Measurements from ENCODE around the gene PTPRU.

PTPRU gene

GRCh38 chr1:29332204-29332603 lies 95.9 kb downstream of the PTPRU start:
- H3K36me3 Mint-ChIP-seq (ENCODE audit: low read depth): no peaks in the 10 kb centered on the region
- H3K27ac Mint-ChIP-seq: no peak overlapping the region
- H3K4me3 Mint-ChIP-seq: no peak overlapping the region
- H3K9me3 Mint-ChIP-seq: no peaks in the 10 kb centered on the region
- no peaks in the 10 kb centered on the region for H3K4me1 Mint-ChIP-seq (ENCODE audit: low read depth)
- H3K27me3 Mint-ChIP-seq (ENCODE audit: low read depth): peaks cover 12% of the 10 kb centered on the region
- DNase-seq (ENCODE audit: low spot score): no peak

GRCh38 chr1:29333008-29333407 lies 96.7 kb downstream of the PTPRU start:
- Mint-ChIP-seq H3K36me3 (ENCODE audit: low read depth) (no peaks in the 10 kb centered on the region), H3K27me3 (ENCODE audit: low read depth) (peaks cover 12% of the 10 kb centered on the region), H3K4me3 (no peak overlapping the region), H3K9me3 (no peaks in the 10 kb centered on the region), H3K4me1 (ENCODE audit: low read depth) (no peaks in the 10 kb centered on the region), H3K27ac (no peak overlapping the region)
- DNase-seq (ENCODE audit: low spot score): no peak

GRCh38 chr1:29335573-29335972 lies 99.3 kb downstream of the PTPRU start:
- H3K36me3 Mint-ChIP-seq (ENCODE audit: low read depth): no peaks in the 10 kb centered on the region
- H3K4me1 Mint-ChIP-seq (ENCODE audit: low read depth): no peaks in the 10 kb centered on the region
- H3K9me3 Mint-ChIP-seq: no peaks in the 10 kb centered on the region
- no peak overlapping the region for H3K4me3 Mint-ChIP-seq
- no peak overlapping the region for H3K27ac Mint-ChIP-seq
- H3K27me3 Mint-ChIP-seq (ENCODE audit: low read depth): peaks cover 12% of the 10 kb centered on the region
- no peak for DNase-seq (ENCODE audit: low spot score)

GRCh38 chr1:29338908-29339575 lies 102.7 kb downstream of the PTPRU start:
- Mint-ChIP-seq H3K9me3 (no peaks in the 10 kb centered on the region), H3K27me3 (ENCODE audit: low read depth) (peaks cover 3% of the 10 kb centered on the region), H3K4me3 (no peak overlapping the region), H3K27ac (no peak overlapping the region), H3K4me1 (ENCODE audit: low read depth) (no peaks in the 10 kb centered on the region), H3K36me3 (ENCODE audit: low read depth) (no peaks in the 10 kb centered on the region)
- DNase-seq (ENCODE audit: low spot score): no peak

GRCh38 chr1:29341936-29342335 lies 105.6 kb downstream of the PTPRU start:
- Mint-ChIP-seq H3K9me3 (no peaks in the 10 kb centered on the region), H3K4me1 (ENCODE audit: low read depth) (no peaks in the 10 kb centered on the region), H3K27me3 (ENCODE audit: low read depth) (peaks cover 5% of the 10 kb centered on the region), H3K27ac (no peak overlapping the region), H3K36me3 (ENCODE audit: low read depth) (no peaks in the 10 kb centered on the region), H3K4me3 (no peak overlapping the region)
- no peak for DNase-seq (ENCODE audit: low spot score)

- H3K36me3 Mint-ChIP-seq (ENCODE audit: low read depth): no peaks in the 10 kb centered on the region
- H3K9me3 Mint-ChIP-seq: no peaks in the 10 kb centered on the region
- H3K4me1 Mint-ChIP-seq (ENCODE audit: low read depth): no peaks in the 10 kb centered on the region
- DNase-seq (ENCODE audit: low spot score): no peak
- H3K27me3 Mint-ChIP-seq (ENCODE audit: low read depth): peaks cover 5% of the 10 kb centered on the region
- no peak overlapping the region for H3K27ac Mint-ChIP-seq
- H3K4me3 Mint-ChIP-seq: no peak overlapping the region
Measured at GRCh38 chr1:29342351-29342750, 106.0 kb downstream of the PTPRU start.

- no peaks in the 10 kb centered on the region for H3K36me3 Mint-ChIP-seq (ENCODE audit: low read depth)
- H3K4me1 Mint-ChIP-seq (ENCODE audit: low read depth): no peaks in the 10 kb centered on the region
- H3K27me3 Mint-ChIP-seq (ENCODE audit: low read depth): peaks cover 8% of the 10 kb centered on the region
- H3K9me3 Mint-ChIP-seq: no peaks in the 10 kb centered on the region
- H3K27ac Mint-ChIP-seq: no peak overlapping the region
- H3K4me3 Mint-ChIP-seq: no peak overlapping the region
- no peak for DNase-seq (ENCODE audit: low spot score)
Measured at GRCh38 chr1:29342983-29343382, 106.7 kb downstream of the PTPRU start.

GRCh38 chr1:29343476-29343875 lies 107.2 kb downstream of the PTPRU start:
- peaks cover 8% of the 10 kb centered on the region for H3K27me3 Mint-ChIP-seq (ENCODE audit: low read depth)
- H3K4me3 Mint-ChIP-seq: no peak overlapping the region
- no peaks in the 10 kb centered on the region for H3K4me1 Mint-ChIP-seq (ENCODE audit: low read depth)
- no peaks in the 10 kb centered on the region for H3K9me3 Mint-ChIP-seq
- no peaks in the 10 kb centered on the region for H3K36me3 Mint-ChIP-seq (ENCODE audit: low read depth)
- H3K27ac Mint-ChIP-seq: no peak overlapping the region
- no peak for DNase-seq (ENCODE audit: low spot score)

GRCh38 chr1:29343908-29344307 lies 107.6 kb downstream of the PTPRU start:
- H3K36me3 Mint-ChIP-seq (ENCODE audit: low read depth): no peaks in the 10 kb centered on the region
- H3K4me1 Mint-ChIP-seq (ENCODE audit: low read depth): no peaks in the 10 kb centered on the region
- H3K27ac Mint-ChIP-seq: no peak overlapping the region
- H3K4me3 Mint-ChIP-seq: no peak overlapping the region
- peaks cover 8% of the 10 kb centered on the region for H3K27me3 Mint-ChIP-seq (ENCODE audit: low read depth)
- DNase-seq (ENCODE audit: low spot score): no peak
- no peaks in the 10 kb centered on the region for H3K9me3 Mint-ChIP-seq

- Mint-ChIP-seq H3K27ac (no peak overlapping the region), H3K36me3 (ENCODE audit: low read depth) (no peaks in the 10 kb centered on the region), H3K4me1 (ENCODE audit: low read depth) (no peaks in the 10 kb centered on the region), H3K4me3 (no peak overlapping the region), H3K9me3 (no peaks in the 10 kb centered on the region), H3K27me3 (ENCODE audit: low read depth) (peaks cover 8% of the 10 kb centered on the region)
- no peak for DNase-seq (ENCODE audit: low spot score)
Measured at GRCh38 chr1:29344336-29344735, 108.0 kb downstream of the PTPRU start.

GRCh38 chr1:29346576-29346975 lies 110.3 kb downstream of the PTPRU start:
- Mint-ChIP-seq H3K4me3 (no peak overlapping the region), H3K27ac (no peak overlapping the region), H3K9me3 (no peaks in the 10 kb centered on the region), H3K36me3 (ENCODE audit: low read depth) (no peaks in the 10 kb centered on the region), H3K27me3 (ENCODE audit: low read depth) (peaks cover 12% of the 10 kb centered on the region), H3K4me1 (ENCODE audit: low read depth) (no peaks in the 10 kb centered on the region)
- no peak for DNase-seq (ENCODE audit: low spot score)

- H3K9me3 Mint-ChIP-seq: no peaks in the 10 kb centered on the region
- H3K27ac Mint-ChIP-seq: no peak overlapping the region
- peaks cover 14% of the 10 kb centered on the region for H3K27me3 Mint-ChIP-seq (ENCODE audit: low read depth)
- DNase-seq (ENCODE audit: low spot score): no peak
- H3K4me3 Mint-ChIP-seq: no peak overlapping the region
- no peaks in the 10 kb centered on the region for H3K4me1 Mint-ChIP-seq (ENCODE audit: low read depth)
- no peaks in the 10 kb centered on the region for H3K36me3 Mint-ChIP-seq (ENCODE audit: low read depth)
Measured at GRCh38 chr1:29349871-29350491, 113.7 kb downstream of the PTPRU start.

GRCh38 chr1:29352719-29353420 lies 116.5 kb downstream of the PTPRU start:
- no peaks in the 10 kb centered on the region for H3K9me3 Mint-ChIP-seq
- peaks cover 8% of the 10 kb centered on the region for H3K27me3 Mint-ChIP-seq (ENCODE audit: low read depth)
- H3K4me3 Mint-ChIP-seq: no peak overlapping the region
- H3K36me3 Mint-ChIP-seq (ENCODE audit: low read depth): no peaks in the 10 kb centered on the region
- no peaks in the 10 kb centered on the region for H3K4me1 Mint-ChIP-seq (ENCODE audit: low read depth)
- DNase-seq (ENCODE audit: low spot score): no peak
- H3K27ac Mint-ChIP-seq: no peak overlapping the region

GRCh38 chr1:29354511-29355098 lies 118.3 kb downstream of the PTPRU start:
- no peak for DNase-seq (ENCODE audit: low spot score)
- no peaks in the 10 kb centered on the region for H3K4me1 Mint-ChIP-seq (ENCODE audit: low read depth)
- no peaks in the 10 kb centered on the region for H3K9me3 Mint-ChIP-seq
- no peak overlapping the region for H3K27ac Mint-ChIP-seq
- H3K4me3 Mint-ChIP-seq: no peak overlapping the region
- no peaks in the 10 kb centered on the region for H3K36me3 Mint-ChIP-seq (ENCODE audit: low read depth)
- peaks cover 11% of the 10 kb centered on the region for H3K27me3 Mint-ChIP-seq (ENCODE audit: low read depth)

Measured in T-helper 2 cell treated with Interferon-gamma antibody and Interleukin-4, amounts not matched to agents 5 μg/mL and 100 μg/mL, for 36 hours (primary cell).